Ovary (tissue), 3 donors: Measurements from ENCODE around the gene LHX2.

Experiments used
- CTCF ChIP-seq, 3 donors: fragments of 450-650 bp in 2 of 3; fragments of 200-600 bp in 1 of 3; IDR thresholded peaks; one replicate each; pipeline versions ENCODE4 v1.5.1 to v1.8.0; 2016 to 2022; ENCODE audit warnings: antibody characterized with exemption in 3 of 3, mild to moderate bottlenecking in 1 of 3
- POLR2A ChIP-seq: fragments of 450-650 bp; IDR thresholded peaks from one replicate; pipeline ENCODE4 v1.6.1; 2017; ENCODE audit warnings: antibody characterized with exemption, mild to moderate bottlenecking, moderate library complexity
- donor health status: DM: no; HTN: no; CAD: no.

DNA sequence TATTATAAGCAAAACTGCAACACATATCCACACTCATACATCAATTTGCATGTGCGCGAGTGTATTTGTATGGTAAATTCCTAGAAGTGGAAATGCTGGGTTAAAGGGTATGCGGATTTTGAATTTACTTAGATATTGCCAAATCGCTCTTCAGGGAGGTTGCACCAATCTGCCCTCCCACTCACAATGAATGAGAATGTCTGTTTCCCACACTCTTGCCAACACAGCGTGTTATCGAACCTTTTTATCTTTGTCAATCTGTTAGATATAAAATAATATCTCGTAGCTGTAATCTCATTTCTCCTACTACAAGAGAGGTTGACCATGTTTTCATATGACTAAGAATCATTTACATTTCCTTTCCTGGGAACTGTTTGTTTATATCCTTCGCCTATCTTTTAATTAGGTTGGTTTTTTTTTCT, 35.7 kb downstream of the LHX2 start:
- TF ChIP-seq CTCF (IDR thresholded peaks at IDR 0.05) (no peak), POLR2A (no peak)
